NB4 (cell line): ENCODE data around the gene CEP89.

Experiments used
- MYC ChIP-seq: IDR thresholded peaks from 2 replicates; pipeline ENCODE4 v1.6.1; 2011; ENCODE audit warnings: low read depth, low read length
- TF ChIP-seq, protein P1 (sequence below): IDR thresholded peaks from one replicate; pipeline ENCODE4 v1.5.1; 2012; ENCODE audit warnings: low read depth, low read length

DNA sequence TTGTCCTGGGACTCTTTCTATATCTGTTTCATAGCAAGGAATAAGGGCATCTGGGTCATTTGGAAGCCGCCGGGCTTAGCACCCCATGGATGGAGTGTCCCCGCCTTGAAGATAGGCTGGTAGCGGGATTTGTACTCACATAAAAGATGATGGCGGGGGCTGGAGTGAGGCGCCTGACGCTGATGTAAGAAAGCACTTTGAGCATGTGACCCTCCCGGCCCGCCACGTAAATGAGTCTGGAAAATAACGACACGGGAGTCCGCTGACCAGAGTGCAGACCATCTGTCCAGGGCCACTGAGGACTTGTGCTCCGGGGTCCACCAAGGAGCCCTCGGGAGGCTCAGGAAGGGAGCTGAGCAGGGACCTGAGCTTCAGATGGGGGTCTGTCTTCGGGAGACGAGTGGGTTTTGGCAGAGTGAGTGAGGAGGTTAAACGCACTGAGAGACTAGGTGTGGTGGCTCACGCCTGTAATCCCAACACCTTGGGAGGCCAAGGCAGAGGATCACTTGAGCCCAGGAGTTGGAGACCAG, 128.0 kb downstream of the CEP89 start:
- TF ChIP-seq, protein P1, sequence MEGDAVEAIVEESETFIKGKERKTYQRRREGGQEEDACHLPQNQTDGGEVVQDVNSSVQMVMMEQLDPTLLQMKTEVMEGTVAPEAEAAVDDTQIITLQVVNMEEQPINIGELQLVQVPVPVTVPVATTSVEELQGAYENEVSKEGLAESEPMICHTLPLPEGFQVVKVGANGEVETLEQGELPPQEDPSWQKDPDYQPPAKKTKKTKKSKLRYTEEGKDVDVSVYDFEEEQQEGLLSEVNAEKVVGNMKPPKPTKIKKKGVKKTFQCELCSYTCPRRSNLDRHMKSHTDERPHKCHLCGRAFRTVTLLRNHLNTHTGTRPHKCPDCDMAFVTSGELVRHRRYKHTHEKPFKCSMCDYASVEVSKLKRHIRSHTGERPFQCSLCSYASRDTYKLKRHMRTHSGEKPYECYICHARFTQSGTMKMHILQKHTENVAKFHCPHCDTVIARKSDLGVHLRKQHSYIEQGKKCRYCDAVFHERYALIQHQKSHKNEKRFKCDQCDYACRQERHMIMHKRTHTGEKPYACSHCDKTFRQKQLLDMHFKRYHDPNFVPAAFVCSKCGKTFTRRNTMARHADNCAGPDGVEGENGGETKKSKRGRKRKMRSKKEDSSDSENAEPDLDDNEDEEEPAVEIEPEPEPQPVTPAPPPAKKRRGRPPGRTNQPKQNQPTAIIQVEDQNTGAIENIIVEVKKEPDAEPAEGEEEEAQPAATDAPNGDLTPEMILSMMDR = no peak
- no peak for TF ChIP-seq MYC
